ENCODE results near the gene CYP2A13.

DNA sequence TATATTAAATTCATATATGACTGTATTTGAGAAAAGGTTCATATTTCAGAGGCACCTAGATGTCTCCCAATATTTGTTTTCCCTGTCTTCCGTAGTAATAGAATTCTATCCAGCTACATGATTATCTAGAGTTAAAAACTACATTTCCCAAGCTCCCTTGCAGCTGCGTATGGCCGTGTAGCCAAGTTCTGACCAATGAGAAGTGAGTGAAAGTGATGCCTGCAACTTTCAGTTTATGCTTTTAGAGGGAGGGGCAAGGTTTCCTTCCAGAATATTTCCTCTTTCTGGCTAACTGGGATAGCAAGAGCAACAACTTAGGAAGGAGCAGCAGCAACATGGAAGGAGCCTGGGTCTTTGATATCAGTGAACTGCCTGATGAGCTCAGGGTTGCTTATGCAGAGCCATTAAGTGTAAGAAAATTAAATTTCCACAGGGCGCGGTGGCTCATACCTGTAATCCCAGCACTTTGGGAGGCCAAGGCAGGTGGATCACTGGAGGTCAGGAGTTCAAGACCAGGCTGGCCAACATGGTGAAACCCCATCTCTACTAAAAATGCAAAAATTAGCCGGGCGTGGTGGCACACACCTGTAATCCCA, 23.2 kb upstream of the CYP2A13 start:
- no peak for TF ChIP-seq EZH2phosphoT487 (IDR thresholded peaks at IDR 0.05; ENCODE audit: insufficient read depth, low read depth)
- TF ChIP-seq EZH2 (IDR thresholded peaks at IDR 0.05; ENCODE audit: insufficient read depth, poor library complexity, severe bottlenecking): no peak
